Heart right ventricle (tissue), 16 donors: Measurements from ENCODE around the gene PPP3CA. TPM values are rescaled to one million over a fixed set of nuclear protein-coding genes. Genes with fewer than 3 reads are reported as not detected.

Experiments used
- ATAC-seq, 8 donors: fragments of 200-7000 bp; cut with Tn5 transposase; one replicate each; pipeline ENCODE4 v1.9.1; 2020; ENCODE audit warnings: mild to moderate bottlenecking in 8 of 8, moderate library complexity in 8 of 8, moderate number of reproducible peaks in 1 of 8
- DNase-seq, 2 donors: peaks; one replicate each; pipeline ENCODE4 v3.0.0-alpha.2; 2020
- H3K27ac ChIP-seq, 10 donors: fragments of 200-600 bp; sonication (generic) in 2 of 10; one replicate each; pipeline versions ENCODE4 v1.5.0 to v1.8.0; 2020 to 2022; ENCODE audit warnings: mild to moderate bottlenecking in 3 of 10
- H3K27me3 ChIP-seq, 7 donors: fragments of 200-600 bp; one replicate each; pipeline ENCODE4 v1.8.0; 2021 to 2022; ENCODE audit warnings: mild to moderate bottlenecking in 2 of 7
- H3K36me3 ChIP-seq, 9 donors: fragments of 200-600 bp; sonication (generic) in 1 of 9; one replicate each; pipeline versions ENCODE4 v1.5.0 to v1.8.0; 2020 to 2022; ENCODE audit warnings: mild to moderate bottlenecking in 2 of 9
- H3K4me1 ChIP-seq, 9 donors: fragments of 200-600 bp; sonication (generic) in 1 of 9; one replicate each; pipeline versions ENCODE4 v1.5.0 to v1.8.0; 2020 to 2022; ENCODE audit warnings: mild to moderate bottlenecking in 4 of 9
- H3K4me3 ChIP-seq, 10 donors: fragments of 200-600 bp; sonication (generic) in 2 of 10; one replicate each; pipeline versions ENCODE4 v1.5.0 to v1.8.0; 2020 to 2022; ENCODE audit warnings: mild to moderate bottlenecking in 7 of 10, moderate library complexity in 2 of 10
- H3K9me3 ChIP-seq, 11 donors: fragments of 200-600 bp in 10 of 11; sonication (generic) in 2 of 11; one replicate each; pipeline versions ENCODE4 v1.5.0 to v1.8.0; 2013 to 2022; ENCODE audit warnings: mild to moderate bottlenecking in 2 of 11, control low read depth in 1 of 11, moderate library complexity in 1 of 11
- WGBS, 2 donors: extraction: QIAGEN DNeasy Blood & Tissue Kit; methylation state at CpG; one replicate each; pipeline ENCODE4 v1.1.7; 2013; ENCODE audit warnings: inconsistent platforms in 1 of 2; 5-methylcytosine and 5-hydroxymethylcytosine counted together
- intact Hi-C, 10 donors: fragments of 100-400 bp; cut with DNase I; formaldehyde crosslinking; loops; one replicate each; pipeline versions ENCODE4 v1.11.1 to v1.14.2; 2022
- polyA plus RNA-seq, 2 donors: library from polyadenylated mRNA; stranded (reverse); fragments of 200-250 nt; gene quantifications; one replicate each; pipeline ENCODE4 v1.2.3, GENCODE V29; 2013
- total RNA-seq, 10 donors: library from RNA; stranded (reverse); fragmentation: NEBNext Ultra II Directional in 3 of 10; extraction: Animal tissue kit (Norgen Biotek cat#: 25700) in 3 of 10; gene quantifications; one replicate each; pipeline versions ENCODE4 v1.2.1 to v1.2.4, GENCODE V29; 2021 to 2023
- TF ChIP-seq, protein P1 (sequence below), 9 donors: fragments of 200-600 bp; sonication (generic) in 2 of 9; IDR thresholded peaks; one replicate each; pipeline versions ENCODE4 v1.5.0 to v1.8.0; 2021 to 2022; ENCODE audit warnings: antibody characterized with exemption in 9 of 9, mild to moderate bottlenecking in 5 of 9, moderate library complexity in 1 of 9
- donor health status: Arrhythmogenic right ventricular cardiomyopathy.
- donor health status: ischemic (EF 13 %, LVEDD 7.1; RV severe dilation, severe dysfunction).
- donor health status: healthy with polysubstance abuse.
- donor health status: DM: no; HTN: yes; CAD: no.
- donor health status: DM: no; HTN: no; CAD: no.
- donor health status: ischemic (EF 25% LVEDD 6.9; RV normal size, moderate dysfunction).
- donor health status: ischemic (EF 25% LVEDD 5.7; RV mildly dilated, moderate dysfunction).
- donor health status: healthy.
- donor health status: DM: yes; HTN: yes; CAD: no.
- donor health status: Ischemic cardiomyopathy.
- donor health status: ischemic (EF 35%, LVEDD 5.7; RV mildly dilated, moderate dysfunction).
- donor health status: nonischemic (EF 11% LVEDD 7.7; RV severe dilation, severe dysfunction).
- donor health status: DM: yes; HTN: yes; CAD: no.
- donor health status: PGD.
- donor health status: ischemic (EF 29% LVEDD 5.4; RV normal size, mild dysfunction).
- donor health status: nonischemic (EF 23%, LVEDD 6.1; RV moderate dilation, normal function).

The PPP3CA gene
- total and polyA plus RNA-seq, 12 donors, result 8.1 to 30.8 (median 19.1) TPM

DNA sequence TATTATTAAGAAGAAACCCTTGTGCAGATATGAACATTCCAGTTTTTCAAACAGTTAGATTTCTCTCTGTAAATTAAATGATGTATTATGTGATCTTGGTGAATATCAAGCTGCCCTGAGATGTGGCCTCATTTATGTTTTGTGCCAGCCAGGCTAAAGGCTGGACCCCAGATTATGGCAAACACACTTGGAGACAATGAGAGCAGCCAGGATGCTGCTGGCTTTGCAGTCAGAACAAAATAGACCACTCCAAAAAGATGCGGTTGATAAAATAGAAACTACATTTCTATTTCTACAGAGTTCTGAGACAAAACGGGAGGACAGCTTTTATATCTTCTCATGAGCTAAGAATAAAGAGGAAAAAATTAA lies 296.5 kb downstream of the PPP3CA start:
- intact Hi-C loops, result no loop called here
- TF ChIP-seq, protein P1, sequence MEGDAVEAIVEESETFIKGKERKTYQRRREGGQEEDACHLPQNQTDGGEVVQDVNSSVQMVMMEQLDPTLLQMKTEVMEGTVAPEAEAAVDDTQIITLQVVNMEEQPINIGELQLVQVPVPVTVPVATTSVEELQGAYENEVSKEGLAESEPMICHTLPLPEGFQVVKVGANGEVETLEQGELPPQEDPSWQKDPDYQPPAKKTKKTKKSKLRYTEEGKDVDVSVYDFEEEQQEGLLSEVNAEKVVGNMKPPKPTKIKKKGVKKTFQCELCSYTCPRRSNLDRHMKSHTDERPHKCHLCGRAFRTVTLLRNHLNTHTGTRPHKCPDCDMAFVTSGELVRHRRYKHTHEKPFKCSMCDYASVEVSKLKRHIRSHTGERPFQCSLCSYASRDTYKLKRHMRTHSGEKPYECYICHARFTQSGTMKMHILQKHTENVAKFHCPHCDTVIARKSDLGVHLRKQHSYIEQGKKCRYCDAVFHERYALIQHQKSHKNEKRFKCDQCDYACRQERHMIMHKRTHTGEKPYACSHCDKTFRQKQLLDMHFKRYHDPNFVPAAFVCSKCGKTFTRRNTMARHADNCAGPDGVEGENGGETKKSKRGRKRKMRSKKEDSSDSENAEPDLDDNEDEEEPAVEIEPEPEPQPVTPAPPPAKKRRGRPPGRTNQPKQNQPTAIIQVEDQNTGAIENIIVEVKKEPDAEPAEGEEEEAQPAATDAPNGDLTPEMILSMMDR (IDR thresholded peaks at IDR 0.05), result no peak
- H3K27ac ChIP-seq, result no peak overlapping the region
- H3K9me3 ChIP-seq, result no peaks in the 10 kb centered on the region
- no peaks in the 10 kb centered on the region for H3K36me3 ChIP-seq
- H3K4me3 ChIP-seq, result no peak overlapping the region
- H3K27me3 ChIP-seq, result no peaks in the 10 kb centered on the region
- 88 to 89% methylated on average over 2 of the region's 2 CpGs for WGBS, 2 donors
- DNase-seq (no peak), ATAC-seq (no peak)
- H3K4me1 ChIP-seq, result peaks cover 0 to 11% (median 0%) of the 10 kb centered on the region in 9 donors

DNA sequence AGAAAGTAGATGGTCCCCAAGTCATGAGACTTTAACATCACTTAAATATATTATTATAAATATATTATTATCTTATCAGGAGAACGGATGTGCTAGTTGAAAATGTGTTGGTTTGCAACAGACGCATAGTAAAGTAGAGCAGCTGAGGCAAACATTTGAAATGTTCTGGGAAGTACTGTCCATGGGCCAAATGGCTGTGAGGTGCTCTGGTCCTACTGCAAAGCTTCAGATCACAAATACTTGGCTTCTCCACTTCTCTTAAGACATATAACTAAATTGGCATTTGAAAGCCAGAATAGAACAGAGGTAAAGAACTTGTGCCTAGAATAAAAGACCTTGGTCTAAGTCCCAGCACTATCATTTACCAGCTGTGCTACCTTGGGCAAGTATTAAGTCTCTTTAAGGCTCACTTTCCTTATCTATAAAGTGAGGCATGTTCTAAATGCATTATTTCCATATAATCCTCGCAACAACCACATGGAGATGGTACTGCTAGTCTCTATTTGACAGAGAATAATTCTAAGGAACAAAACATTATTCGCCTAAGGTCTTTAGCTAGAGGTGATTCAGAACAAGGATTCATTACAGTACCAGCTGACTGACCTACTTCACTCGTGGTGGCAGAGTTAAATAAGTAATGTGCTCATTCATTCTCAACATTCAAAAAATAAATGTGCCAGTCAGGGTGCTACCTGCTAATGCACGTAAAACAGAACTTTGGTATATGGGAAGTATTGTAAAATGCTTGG lies 297.1 kb downstream of the PPP3CA start:
- no peak overlapping the region for H3K27ac ChIP-seq
- intact Hi-C loops, result no loop called here

GRCh38 chr4:101049549-101050001 lies 297.8 kb downstream of the PPP3CA start:
- TF ChIP-seq, protein P1 (IDR thresholded peaks at IDR 0.05), result no peak
- peaks cover 0 to 9% (median 0%) of the 10 kb centered on the region in 9 donors for H3K4me1 ChIP-seq
- H3K27ac ChIP-seq, result no peak overlapping the region
- H3K36me3 ChIP-seq, result peaks cover 0 to 11% (median 0%) of the 10 kb centered on the region in 9 donors
- WGBS, 2 donors, result 45 to 60% methylated on average over 5 of the region's 5 CpGs
- intact Hi-C loops, result no loop called here
- H3K27me3 ChIP-seq, result no peaks in the 10 kb centered on the region
- no peak for ATAC-seq
- H3K4me3 ChIP-seq, result no peak overlapping the region
- DNase-seq, result no peak
- H3K9me3 ChIP-seq, result no peaks in the 10 kb centered on the region

More for the DNA sequence above, 297.1 kb downstream of the PPP3CA start:
- ATAC-seq (no peak), DNase-seq (no peak)
- no peaks in the 10 kb centered on the region for H3K27me3 ChIP-seq
- peaks cover 0 to 9% (median 0%) of the 10 kb centered on the region in 9 donors for H3K4me1 ChIP-seq
- WGBS, 2 donors, result 71 to 77% methylated on average over 6 of the region's 6 CpGs
- no peaks in the 10 kb centered on the region for H3K9me3 ChIP-seq
- TF ChIP-seq, protein P1 (IDR thresholded peaks at IDR 0.05), result no peak
- H3K4me3 ChIP-seq, result no peak overlapping the region
- H3K36me3 ChIP-seq, result peaks cover 0 to 4% (median 0%) of the 10 kb centered on the region in 9 donors

- TF ChIP-seq, protein P1 (IDR thresholded peaks at IDR 0.05), result no peak
- WGBS, 2 donors, result 90 to 98% methylated on average over 1 of the region's 1 CpG
- H3K27ac ChIP-seq, result no peak overlapping the region
- no peak for ATAC-seq
- peaks cover 0 to 13% (median 5%) of the 10 kb centered on the region in 9 donors for H3K4me1 ChIP-seq
- no peak overlapping the region for H3K4me3 ChIP-seq
- intact Hi-C loops, result no loop called here
- H3K36me3 ChIP-seq, result peaks cover 0 to 22% (median 0%) of the 10 kb centered on the region in 9 donors
- no peak for DNase-seq
- no peaks in the 10 kb centered on the region for H3K9me3 ChIP-seq
- no peaks in the 10 kb centered on the region for H3K27me3 ChIP-seq
Measured at GRCh38 chr4:101044766-101045165, 302.6 kb downstream of the PPP3CA start.
